ENCODE results near the gene GIT1.

Gene GIT1

GRCh38 chr17:29628644-29629043 is 39.2 kb upstream of the GIT1 start:
- no peak overlapping the region for H2AFZ ChIP-seq (ENCODE audit: low read depth)
- no peaks in the 10 kb centered on the region for H3K79me2 ChIP-seq (ENCODE audit: insufficient read depth, low read depth)
- no peak overlapping the region for H3K4me3 ChIP-seq (IDR thresholded peaks at IDR 0.05; ENCODE audit: insufficient read depth, low read depth, low read length)
- no peaks in the 10 kb centered on the region for H3K36me3 ChIP-seq (ENCODE audit: insufficient read depth)
- no peak overlapping the region for H3K9ac ChIP-seq
- H3K27ac ChIP-seq, result no peak overlapping the region
- no peak for TF ChIP-seq CTCF (conservative IDR thresholded peaks at IDR 0.05; ENCODE audit: low read depth, low read length)
- H3K27me3 ChIP-seq (ENCODE audit: insufficient read depth, low read depth), result no peaks in the 10 kb centered on the region
- no peaks in the 10 kb centered on the region for H3K4me1 ChIP-seq (ENCODE audit: low read depth, poor library complexity, severe bottlenecking)
- no peaks in the 10 kb centered on the region for H4K20me1 ChIP-seq (ENCODE audit: insufficient read depth)
- no peak overlapping the region for H3K4me2 ChIP-seq

- H3K4me2 ChIP-seq, result no peak overlapping the region
- H2AFZ ChIP-seq (ENCODE audit: low read depth), result no peak overlapping the region
- no peaks in the 10 kb centered on the region for H3K79me2 ChIP-seq (ENCODE audit: insufficient read depth, low read depth)
- no peak for TF ChIP-seq CTCF (conservative IDR thresholded peaks at IDR 0.05; ENCODE audit: low read depth, low read length)
- H3K27ac ChIP-seq, result no peak overlapping the region
- no peaks in the 10 kb centered on the region for H3K27me3 ChIP-seq (ENCODE audit: insufficient read depth, low read depth)
- no peak overlapping the region for H3K9ac ChIP-seq
- no peak overlapping the region for H3K4me3 ChIP-seq (IDR thresholded peaks at IDR 0.05; ENCODE audit: insufficient read depth, low read depth, low read length)
- no peaks in the 10 kb centered on the region for H4K20me1 ChIP-seq (ENCODE audit: insufficient read depth)
- H3K4me1 ChIP-seq (ENCODE audit: low read depth, poor library complexity, severe bottlenecking), result no peaks in the 10 kb centered on the region
- H3K36me3 ChIP-seq (ENCODE audit: insufficient read depth), result no peaks in the 10 kb centered on the region
Measured at GRCh38 chr17:29627951-29628350, 38.5 kb upstream of the GIT1 start.

- H3K27ac ChIP-seq, result no peak overlapping the region
- H3K9ac ChIP-seq, result no peak overlapping the region
- no peak overlapping the region for H3K4me3 ChIP-seq (IDR thresholded peaks at IDR 0.05; ENCODE audit: insufficient read depth, low read depth, low read length)
- no peak for TF ChIP-seq CTCF (conservative IDR thresholded peaks at IDR 0.05; ENCODE audit: low read depth, low read length)
- no peaks in the 10 kb centered on the region for H3K27me3 ChIP-seq (ENCODE audit: insufficient read depth, low read depth)
- H3K36me3 ChIP-seq (ENCODE audit: insufficient read depth), result no peaks in the 10 kb centered on the region
- no peaks in the 10 kb centered on the region for H3K4me1 ChIP-seq (ENCODE audit: low read depth, poor library complexity, severe bottlenecking)
- H3K4me2 ChIP-seq, result no peak overlapping the region
- H4K20me1 ChIP-seq (ENCODE audit: insufficient read depth), result no peaks in the 10 kb centered on the region
- H2AFZ ChIP-seq (ENCODE audit: low read depth), result no peak overlapping the region
- no peaks in the 10 kb centered on the region for H3K79me2 ChIP-seq (ENCODE audit: insufficient read depth, low read depth)
Measured at GRCh38 chr17:29625037-29625750, 35.7 kb upstream of the GIT1 start.

GRCh38 chr17:29624586-29624985 is 35.1 kb upstream of the GIT1 start:
- H3K4me2 ChIP-seq, result no peak overlapping the region
- no peak overlapping the region for H3K4me3 ChIP-seq (IDR thresholded peaks at IDR 0.05; ENCODE audit: insufficient read depth, low read depth, low read length)
- no peak overlapping the region for H3K27ac ChIP-seq
- peaks cover under 1% of the 10 kb centered on the region for H3K4me1 ChIP-seq (ENCODE audit: low read depth, poor library complexity, severe bottlenecking)
- H3K9ac ChIP-seq, result no peak overlapping the region
- no peaks in the 10 kb centered on the region for H3K79me2 ChIP-seq (ENCODE audit: insufficient read depth, low read depth)
- H3K36me3 ChIP-seq (ENCODE audit: insufficient read depth), result no peaks in the 10 kb centered on the region
- H2AFZ ChIP-seq (ENCODE audit: low read depth), result no peak overlapping the region
- H3K27me3 ChIP-seq (ENCODE audit: insufficient read depth, low read depth), result no peaks in the 10 kb centered on the region
- TF ChIP-seq CTCF (conservative IDR thresholded peaks at IDR 0.05; ENCODE audit: low read depth, low read length), result no peak
- H4K20me1 ChIP-seq (ENCODE audit: insufficient read depth), result no peaks in the 10 kb centered on the region

All from KMS-11 (cell line).